Stomach (tissue), 9 donors: Measurements from ENCODE around the gene TTC39B. TPM values are rescaled to one million over a fixed set of nuclear protein-coding genes. Genes with fewer than 3 reads are reported as not detected.

ENCODE experiments used
- DNase-seq, 2 donors: peaks; one replicate each; pipeline versions ENCODE4 v3.0.0 to v3.0.0-alpha.2; 2013 to 2019
- H3K27ac ChIP-seq, 5 donors: fragments of 200-600 bp in 4 of 5; sonication (generic) in 4 of 5; one replicate each; pipeline ENCODE4 v1.5.1; 2013 to 2019; ENCODE audit warnings: mild to moderate bottlenecking in 1 of 5, moderate library complexity in 1 of 5
- H3K27me3 ChIP-seq, 3 donors: fragments of 200-600 bp; sonication (generic); one replicate each; pipeline ENCODE4 v1.5.1; 2017 to 2019; ENCODE audit warnings: mixed run types in 1 of 3
- H3K36me3 ChIP-seq, 4 donors: fragments of 200-600 bp; sonication (generic); 1 replicate in 3 of 4; 2 replicates in 1 of 4; pipeline ENCODE4 v1.5.1; 2016 to 2019
- H3K4me1 ChIP-seq, 4 donors: fragments of 200-600 bp; sonication (generic); one replicate each; pipeline ENCODE4 v1.5.1; 2016 to 2019
- H3K4me3 ChIP-seq, 4 donors: fragments of 200-600 bp; sonication (generic) in 3 of 4; one replicate each; pipeline ENCODE4 v1.5.1; 2016 to 2019; ENCODE audit warnings: mild to moderate bottlenecking in 1 of 4
- H3K9me3 ChIP-seq, 4 donors: fragments of 200-600 bp; sonication (generic); one replicate each; pipeline ENCODE4 v1.5.1; 2016 to 2019
- EP300 ChIP-seq: sonication (generic); formaldehyde crosslinking; IDR thresholded peaks from one replicate; pipeline ENCODE4 v1.6.1; 2017; ENCODE audit warnings: antibody characterized with exemption
- POLR2A ChIP-seq, 4 donors: fragments of 450-650 bp; IDR thresholded peaks; one replicate each; pipeline ENCODE4 v1.6.1; 2016; ENCODE audit warnings: antibody characterized with exemption in 4 of 4, control low read depth in 2 of 4, mild to moderate bottlenecking in 1 of 4, moderate library complexity in 1 of 4
- POLR2AphosphoS5 ChIP-seq, 3 donors: sonication (generic); formaldehyde crosslinking; IDR thresholded peaks; one replicate each; pipeline ENCODE4 v1.6.1; 2016; ENCODE audit warnings: antibody characterized with exemption in 3 of 3
- WGBS, 5 donors: extraction: QIAGEN DNeasy Blood & Tissue Kit in 3 of 5; methylation state at CpG; one replicate each; pipeline versions ENCODE4 v1.1.5 to v1.1.7; 2013 to 2018; 5-methylcytosine and 5-hydroxymethylcytosine counted together
- intact Hi-C: fragments of 100-400 bp; cut with DNase I; formaldehyde crosslinking; loops from one replicate; pipeline ENCODE4 v1.15.1; 2023; ENCODE audit warnings: low total_unique reads
- polyA plus RNA-seq, 3 donors: library from polyadenylated mRNA; stranded (reverse); fragments of 200-250 nt; gene quantifications; one replicate each; pipeline ENCODE4 v1.2.3, GENCODE V29; 2013
- total RNA-seq, 5 donors: library from RNA; depleted of rRNA; stranded (reverse); fragments of >200 nt; gene quantifications; one replicate each; pipeline versions ENCODE4 v1.1.0 to v1.2.3, GENCODE V29; 2014 to 2016
- TF ChIP-seq, protein P1 (sequence below), 7 experiments: fragments of 450-650 bp in 4 of 7; fragments of 200-600 bp in 3 of 7; sonication (generic) in 3 of 7; IDR thresholded peaks; one replicate each; pipeline ENCODE4 v1.5.1; 2016 to 2019; ENCODE audit warnings: antibody characterized with exemption in 7 of 7, control low read depth in 2 of 7, mild to moderate bottlenecking in 1 of 7
- donor health status: healthy with polysubstance abuse.
- donor health status: Bipolar disorder and iron deficiency.
- donor health status: healthy.

Gene TTC39B
- total and polyA plus RNA-seq, 8 donors: 2.0 to 35.4 (median 6.6) TPM

DNA sequence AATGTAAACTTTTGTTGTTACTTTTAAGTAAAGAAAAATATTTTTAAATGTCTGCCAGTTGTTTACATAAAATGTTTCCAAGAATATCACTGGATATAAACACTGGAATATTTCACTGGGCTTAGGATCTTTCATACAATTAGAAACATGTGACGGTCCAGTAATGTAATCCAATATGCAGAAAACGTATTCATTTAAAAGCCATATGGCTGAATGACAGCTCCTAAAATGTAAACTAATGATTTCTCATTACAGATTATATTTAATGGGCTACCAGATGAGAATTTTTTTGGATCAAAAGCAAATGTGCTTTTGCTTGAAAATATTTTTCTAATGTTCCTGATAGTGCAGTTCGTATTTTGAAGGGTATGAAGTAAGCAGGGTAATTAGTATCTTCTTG is 124.3 kb downstream of the TTC39B start:
- Histone ChIP-seq H3K4me1 (peaks cover 0 to 7% (median 0%) of the 10 kb centered on the region in 4 donors), H3K27me3 (no peaks in the 10 kb centered on the region), H3K36me3 (peaks cover 4 to 76% (median 52%) of the 10 kb centered on the region in 4 donors), H3K4me3 (no peak overlapping the region), H3K9me3 (no peaks in the 10 kb centered on the region), H3K27ac (no peak overlapping the region)
- peak in 1 of 2 donors; percentile 34 for DNase-seq
- 41 to 66% (median 52%) methylated on average over 3 of the region's 3 CpGs for WGBS, 5 donors
- intact Hi-C loops: no loop called here
- TF ChIP-seq EP300 (no peak), POLR2AphosphoS5 (IDR thresholded peaks at IDR 0.05) (no peak), POLR2A (IDR thresholded peaks at IDR 0.05) (no peak)
- TF ChIP-seq, protein P1, sequence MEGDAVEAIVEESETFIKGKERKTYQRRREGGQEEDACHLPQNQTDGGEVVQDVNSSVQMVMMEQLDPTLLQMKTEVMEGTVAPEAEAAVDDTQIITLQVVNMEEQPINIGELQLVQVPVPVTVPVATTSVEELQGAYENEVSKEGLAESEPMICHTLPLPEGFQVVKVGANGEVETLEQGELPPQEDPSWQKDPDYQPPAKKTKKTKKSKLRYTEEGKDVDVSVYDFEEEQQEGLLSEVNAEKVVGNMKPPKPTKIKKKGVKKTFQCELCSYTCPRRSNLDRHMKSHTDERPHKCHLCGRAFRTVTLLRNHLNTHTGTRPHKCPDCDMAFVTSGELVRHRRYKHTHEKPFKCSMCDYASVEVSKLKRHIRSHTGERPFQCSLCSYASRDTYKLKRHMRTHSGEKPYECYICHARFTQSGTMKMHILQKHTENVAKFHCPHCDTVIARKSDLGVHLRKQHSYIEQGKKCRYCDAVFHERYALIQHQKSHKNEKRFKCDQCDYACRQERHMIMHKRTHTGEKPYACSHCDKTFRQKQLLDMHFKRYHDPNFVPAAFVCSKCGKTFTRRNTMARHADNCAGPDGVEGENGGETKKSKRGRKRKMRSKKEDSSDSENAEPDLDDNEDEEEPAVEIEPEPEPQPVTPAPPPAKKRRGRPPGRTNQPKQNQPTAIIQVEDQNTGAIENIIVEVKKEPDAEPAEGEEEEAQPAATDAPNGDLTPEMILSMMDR (IDR thresholded peaks at IDR 0.05): no peak

DNA sequence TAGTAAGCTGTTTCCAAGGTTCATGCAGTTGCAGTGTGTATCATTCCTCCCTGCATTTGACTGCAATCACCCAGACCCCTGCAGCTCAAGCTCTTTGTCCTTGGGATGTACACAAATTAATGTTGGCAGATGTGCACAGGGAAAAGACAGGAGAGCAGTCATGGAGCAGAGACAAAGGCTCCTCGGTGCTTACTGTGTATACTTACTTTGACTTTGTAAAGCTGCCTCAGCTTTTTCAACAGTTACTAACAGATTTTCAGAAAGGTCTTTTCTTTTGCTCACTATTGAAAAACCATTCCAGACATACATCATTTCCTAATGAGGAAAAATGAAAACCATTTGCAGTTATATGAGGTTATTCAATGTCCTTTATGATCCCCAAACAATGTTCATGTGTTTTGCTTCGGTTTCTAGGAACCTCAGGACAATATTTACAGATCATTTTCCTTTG is 124.9 kb downstream of the TTC39B start:
- intact Hi-C loops: no loop called here
- Histone ChIP-seq H3K9me3 (no peaks in the 10 kb centered on the region), H3K4me1 (peaks cover 0 to 7% (median 0%) of the 10 kb centered on the region in 4 donors), H3K4me3 (no peak overlapping the region), H3K27ac (no peak overlapping the region), H3K27me3 (no peaks in the 10 kb centered on the region), H3K36me3 (peaks cover 0 to 75% (median 50%) of the 10 kb centered on the region in 4 donors)
- no peak for TF ChIP-seq EP300
- TF ChIP-seq, protein P1 (IDR thresholded peaks at IDR 0.05): no peak
- no peak for TF ChIP-seq POLR2AphosphoS5 (IDR thresholded peaks at IDR 0.05)
- TF ChIP-seq POLR2A (IDR thresholded peaks at IDR 0.05): no peak
- 58 to 79% (median 73%) methylated on average over 2 of the region's 2 CpGs for WGBS, 5 donors
- DNase-seq: peak in 1 of 2 donors; percentile 45

DNA sequence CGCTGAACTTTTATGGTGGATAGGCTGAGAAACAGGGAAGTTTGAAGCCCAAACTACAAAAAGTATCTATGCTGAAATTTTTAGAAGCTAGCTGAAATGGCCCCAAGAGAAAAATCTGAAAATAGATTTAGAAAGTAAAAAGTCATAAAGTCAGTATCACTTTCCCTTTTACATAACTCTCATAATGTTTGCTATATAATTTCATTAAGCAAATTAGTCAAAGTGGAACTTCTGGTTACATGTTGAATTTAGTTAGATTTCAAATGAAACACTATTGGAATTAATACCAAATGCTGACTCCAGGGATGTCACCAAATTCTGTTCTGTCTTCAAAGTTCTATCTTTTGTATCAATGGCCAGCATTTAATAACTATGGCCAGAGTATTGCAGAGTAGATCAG is 126.9 kb downstream of the TTC39B start:
- intact Hi-C loops: no loop called here

DNA sequence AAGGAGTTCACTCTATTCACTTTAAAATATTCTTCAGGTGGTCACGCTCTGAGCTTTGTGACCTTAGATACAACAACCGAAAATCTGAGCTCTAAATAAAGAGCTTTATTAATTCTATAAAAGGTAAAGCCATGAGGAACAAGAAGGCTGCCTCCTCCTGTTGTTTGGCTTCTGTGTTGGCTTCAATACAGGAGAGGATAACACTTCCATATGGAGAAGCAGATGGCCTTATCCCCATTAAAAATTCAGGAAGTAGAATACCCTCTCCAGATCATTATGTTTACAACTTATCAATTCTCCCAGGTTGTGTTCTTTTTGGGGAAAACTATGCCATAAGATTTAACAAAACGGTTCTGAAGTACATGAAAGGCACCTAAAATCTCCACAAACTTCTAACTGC is 128.4 kb downstream of the TTC39B start:
- Histone ChIP-seq H3K4me1 (peaks cover 0 to 6% (median 0%) of the 10 kb centered on the region in 4 donors), H3K4me3 (no peak overlapping the region), H3K27ac (no peak overlapping the region), H3K27me3 (no peaks in the 10 kb centered on the region), H3K36me3 (peaks cover 0 to 69% (median 56%) of the 10 kb centered on the region in 4 donors), H3K9me3 (no peaks in the 10 kb centered on the region)
- 81 to 94% (median 91%) methylated on average over 3 of the region's 3 CpGs for WGBS, 5 donors
- no peak for DNase-seq
- intact Hi-C loops: no loop called here
- TF ChIP-seq EP300 (no peak), POLR2A (IDR thresholded peaks at IDR 0.05) (no peak), POLR2AphosphoS5 (IDR thresholded peaks at IDR 0.05) (no peak)
- TF ChIP-seq, protein P1 (IDR thresholded peaks at IDR 0.05): no peak

More for the DNA sequence above, 126.9 kb downstream of the TTC39B start:
- H3K27me3 ChIP-seq: no peaks in the 10 kb centered on the region
- no peak overlapping the region for H3K27ac ChIP-seq
- peaks cover 0 to 70% (median 49%) of the 10 kb centered on the region in 4 donors for H3K36me3 ChIP-seq
- no peaks in the 10 kb centered on the region for H3K9me3 ChIP-seq
- TF ChIP-seq POLR2AphosphoS5 (IDR thresholded peaks at IDR 0.05): no peak
- TF ChIP-seq EP300: no peak
- TF ChIP-seq, protein P1 (IDR thresholded peaks at IDR 0.05): no peak
- TF ChIP-seq POLR2A (IDR thresholded peaks at IDR 0.05): no peak
- DNase-seq: no peak
- H3K4me1 ChIP-seq: peaks cover 0 to 7% (median 0%) of the 10 kb centered on the region in 4 donors
- WGBS, 5 donors: 96 to 100% (median 98%) methylated on average over 1 of the region's 1 CpG
- no peak overlapping the region for H3K4me3 ChIP-seq
